Caco-2 (cell line): Measurements from ENCODE around the gene WARS2. TPM values are rescaled to one million over a fixed set of nuclear protein-coding genes. Genes with fewer than 3 reads are reported as not detected.

Source experiments
- BruUV-seq: library from RNA; stranded (reverse); fragments of 400-500 nt; replicated peaks from 2 replicates; lab custom pipeline; 2021; lab: Mats Ljungman, UMichigan
- CTCF ChIA-PET: fragments of 300-600 bp; sonication (Branson Sonifier 250); formaldehyde crosslinking; loops from one replicate; lab custom pipeline; 2022; ENCODE audit warnings: antibody characterized with exemption; lab: Charles Lee
- POLR2A ChIA-PET: fragments of 300-600 bp; sonication (Branson Sonifier 250); formaldehyde crosslinking; loops from one replicate; lab custom pipeline; 2022; ENCODE audit warnings: antibody characterized with exemption; lab: Charles Lee
- DNase-seq, 2 experiments: peaks; one replicate each; pipeline versions ENCODE4 v3.0.0 to v3.0.0-alpha.2; 2020 to 2022
- H3K27me3 ChIP-seq: replicated peaks from 2 replicates; pipeline ENCODE4 v1.6.0; 2011; ENCODE audit warnings: low read length; ENCODE audit not compliant: control insufficient read depth, insufficient read depth
- H3K36me3 ChIP-seq: 2 replicates; pipeline ENCODE4 v1.5.1; 2011; ENCODE audit warnings: low read length; ENCODE audit not compliant: control insufficient read depth, insufficient read depth
- H3K4me1 ChIP-seq: fragments of 250-450 bp; sonication (Bioruptor Pico); 2 replicates; pipeline ENCODE4 v1.5.1; 2020; ENCODE audit warnings: mild to moderate bottlenecking
- H3K4me3 ChIP-seq: 2 replicates; pipeline ENCODE4 v1.5.1; 2011; ENCODE audit warnings: low read depth, mild to moderate bottlenecking, control low read depth, low read length
- H3K9me3 ChIP-seq: fragments of 250-450 bp; sonication (Bioruptor Pico); 2 replicates; pipeline ENCODE4 v1.5.1; 2020; ENCODE audit warnings: mild to moderate bottlenecking, moderate library complexity
- H3K27ac Mint-ChIP-seq: one replicate; pipeline ENCODE4 v1.8.0; 2022; ENCODE audit warnings: mixed read lengths; ENCODE audit not compliant: unreplicated experiment
- H3K27me3 Mint-ChIP-seq: one replicate; pipeline ENCODE4 v1.8.0; 2022; ENCODE audit warnings: mixed read lengths; ENCODE audit not compliant: insufficient read depth, unreplicated experiment
- H3K36me3 Mint-ChIP-seq: one replicate; pipeline ENCODE4 v1.8.0; 2022; ENCODE audit warnings: mild to moderate bottlenecking, mixed read lengths; ENCODE audit not compliant: insufficient read depth, unreplicated experiment
- H3K4me1 Mint-ChIP-seq: one replicate; pipeline ENCODE4 v1.8.0; 2022; ENCODE audit warnings: low read depth, mixed read lengths; ENCODE audit not compliant: unreplicated experiment
- H3K4me3 Mint-ChIP-seq: one replicate; pipeline ENCODE4 v1.8.0; 2022; ENCODE audit warnings: mild to moderate bottlenecking, moderate library complexity, mixed read lengths; ENCODE audit not compliant: unreplicated experiment
- H3K9me3 Mint-ChIP-seq: one replicate; pipeline ENCODE4 v1.8.0; 2022; ENCODE audit warnings: mixed read lengths; ENCODE audit not compliant: unreplicated experiment
- intact Hi-C: fragments of 100-400 bp; cut with micrococcal nuclease; formaldehyde crosslinking; loops from one replicate; pipeline ENCODE4 v1.10.0; 2022; ENCODE audit not compliant: unreplicated experiment
- total RNA-seq: library from RNA; stranded (reverse); gene quantifications from 2 replicates; pipeline ENCODE4 v1.2.3, GENCODE V29; 2022
- TF ChIP-seq, protein P1 (sequence below), 2 experiments: fragments of 200-600 bp in 1 of 2; IDR thresholded peaks; 1 replicate in 1 of 2; 2 replicates in 1 of 2; pipeline versions ENCODE4 v1.5.1 to v1.8.0; 2011 to 2022; ENCODE audit warnings: antibody characterized with exemption in 1 of 2, control low read depth in 1 of 2, inconsistent platforms in 1 of 2, low read depth in 1 of 2, low read length in 1 of 2, mild to moderate bottlenecking in 1 of 2, moderate library complexity in 1 of 2; ENCODE audit not compliant: insufficient read depth in 1 of 2, severe bottlenecking in 1 of 2, unreplicated experiment in 1 of 2

Gene WARS2
- total RNA-seq, 1 experiment from 2014 or later, result 11.9 TPM

DNA sequence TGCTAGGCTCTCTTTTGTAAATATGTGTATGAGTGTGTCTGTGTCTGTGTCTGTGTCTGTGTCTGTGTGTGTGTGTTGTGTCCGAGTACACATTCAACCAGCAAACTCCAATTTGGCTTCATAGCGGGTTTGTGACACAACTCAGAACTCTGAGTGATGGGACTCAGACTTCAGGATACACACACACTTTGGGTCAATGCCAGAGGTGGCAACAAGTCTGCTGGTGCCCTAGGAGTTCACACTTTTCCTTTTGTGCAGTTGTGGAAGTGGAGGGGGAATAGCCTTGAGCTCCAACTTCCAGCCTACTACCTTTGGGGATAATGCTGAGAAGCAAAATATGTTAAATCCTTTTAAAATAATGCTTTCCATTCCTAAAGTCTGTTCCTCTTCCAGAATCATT lies 135.7 kb downstream of the WARS2 start:
- no peak for DNase-seq
- no peaks in the 10 kb centered on the region for H3K36me3 Mint-ChIP-seq
- no peak overlapping the region for H3K27ac Mint-ChIP-seq
- POLR2A ChIA-PET, result no interaction called here
- H3K4me1 ChIP-seq, result no peaks in the 10 kb centered on the region
- no peaks in the 10 kb centered on the region for H3K27me3 Mint-ChIP-seq
- H3K36me3 ChIP-seq, result no peaks in the 10 kb centered on the region
- H3K9me3 Mint-ChIP-seq, result no peaks in the 10 kb centered on the region
- H3K4me3 Mint-ChIP-seq, result no peak overlapping the region
- H3K27me3 ChIP-seq, result no peaks in the 10 kb centered on the region
- BruUV-seq, result no TSS peak
- CTCF ChIA-PET, result no interaction called here
- TF ChIP-seq, protein P1, sequence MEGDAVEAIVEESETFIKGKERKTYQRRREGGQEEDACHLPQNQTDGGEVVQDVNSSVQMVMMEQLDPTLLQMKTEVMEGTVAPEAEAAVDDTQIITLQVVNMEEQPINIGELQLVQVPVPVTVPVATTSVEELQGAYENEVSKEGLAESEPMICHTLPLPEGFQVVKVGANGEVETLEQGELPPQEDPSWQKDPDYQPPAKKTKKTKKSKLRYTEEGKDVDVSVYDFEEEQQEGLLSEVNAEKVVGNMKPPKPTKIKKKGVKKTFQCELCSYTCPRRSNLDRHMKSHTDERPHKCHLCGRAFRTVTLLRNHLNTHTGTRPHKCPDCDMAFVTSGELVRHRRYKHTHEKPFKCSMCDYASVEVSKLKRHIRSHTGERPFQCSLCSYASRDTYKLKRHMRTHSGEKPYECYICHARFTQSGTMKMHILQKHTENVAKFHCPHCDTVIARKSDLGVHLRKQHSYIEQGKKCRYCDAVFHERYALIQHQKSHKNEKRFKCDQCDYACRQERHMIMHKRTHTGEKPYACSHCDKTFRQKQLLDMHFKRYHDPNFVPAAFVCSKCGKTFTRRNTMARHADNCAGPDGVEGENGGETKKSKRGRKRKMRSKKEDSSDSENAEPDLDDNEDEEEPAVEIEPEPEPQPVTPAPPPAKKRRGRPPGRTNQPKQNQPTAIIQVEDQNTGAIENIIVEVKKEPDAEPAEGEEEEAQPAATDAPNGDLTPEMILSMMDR (IDR thresholded peaks at IDR 0.05; ENCODE audit: insufficient read depth in 1 of 2, low read depth in 1 of 2, low read length in 1 of 2, severe bottlenecking in 1 of 2, unreplicated experiment in 1 of 2), result no peak
- intact Hi-C loops, result loop anchor here (5.0 to 10.0 kb wide), 2 partner anchors 270 to 852 kb away; no protein-coding TSS in a partner anchor
- H3K9me3 ChIP-seq, result no peaks in the 10 kb centered on the region
- H3K4me3 ChIP-seq, result no peak overlapping the region
- H3K4me1 Mint-ChIP-seq, result no peaks in the 10 kb centered on the region

DNA sequence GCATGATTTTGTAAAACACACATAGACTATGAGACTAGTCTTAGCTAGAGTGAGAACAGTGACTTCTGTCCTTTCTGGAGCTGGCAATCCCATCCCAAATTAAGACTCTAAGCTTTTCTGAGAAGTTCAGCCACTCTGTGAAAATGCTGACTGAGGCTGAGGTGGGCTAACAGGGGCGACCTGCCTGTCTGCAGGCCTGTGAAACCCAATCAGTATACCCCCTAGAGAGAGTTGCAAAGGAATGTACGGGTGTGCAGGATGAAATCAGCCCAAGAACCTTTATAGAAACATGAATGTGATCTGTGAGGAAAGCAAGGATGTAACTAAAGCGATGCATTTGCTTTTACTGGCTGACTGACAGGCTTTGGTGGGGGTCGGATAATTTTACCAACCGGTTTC lies 136.3 kb downstream of the WARS2 start:
- TF ChIP-seq, protein P1 (IDR thresholded peaks at IDR 0.05; ENCODE audit: insufficient read depth in 1 of 2, low read depth in 1 of 2, low read length in 1 of 2, severe bottlenecking in 1 of 2, unreplicated experiment in 1 of 2), result no peak
- H3K9me3 Mint-ChIP-seq, result no peaks in the 10 kb centered on the region
- no peaks in the 10 kb centered on the region for H3K27me3 ChIP-seq
- CTCF ChIA-PET, result no interaction called here
- H3K4me1 Mint-ChIP-seq, result no peaks in the 10 kb centered on the region
- no peak overlapping the region for H3K4me3 Mint-ChIP-seq
- no peak overlapping the region for H3K4me3 ChIP-seq
- POLR2A ChIA-PET, result no interaction called here
- no peak for DNase-seq
- H3K4me1 ChIP-seq, result no peaks in the 10 kb centered on the region
- no peak overlapping the region for H3K27ac Mint-ChIP-seq
- no peaks in the 10 kb centered on the region for H3K36me3 ChIP-seq
- no peaks in the 10 kb centered on the region for H3K36me3 Mint-ChIP-seq
- intact Hi-C loops, result loop anchor here (10.0 kb wide), 1 partner anchor 271 kb away; no protein-coding TSS in a partner anchor
- BruUV-seq, result no TSS peak
- H3K9me3 ChIP-seq, result no peaks in the 10 kb centered on the region
- H3K27me3 Mint-ChIP-seq, result no peaks in the 10 kb centered on the region

DNA sequence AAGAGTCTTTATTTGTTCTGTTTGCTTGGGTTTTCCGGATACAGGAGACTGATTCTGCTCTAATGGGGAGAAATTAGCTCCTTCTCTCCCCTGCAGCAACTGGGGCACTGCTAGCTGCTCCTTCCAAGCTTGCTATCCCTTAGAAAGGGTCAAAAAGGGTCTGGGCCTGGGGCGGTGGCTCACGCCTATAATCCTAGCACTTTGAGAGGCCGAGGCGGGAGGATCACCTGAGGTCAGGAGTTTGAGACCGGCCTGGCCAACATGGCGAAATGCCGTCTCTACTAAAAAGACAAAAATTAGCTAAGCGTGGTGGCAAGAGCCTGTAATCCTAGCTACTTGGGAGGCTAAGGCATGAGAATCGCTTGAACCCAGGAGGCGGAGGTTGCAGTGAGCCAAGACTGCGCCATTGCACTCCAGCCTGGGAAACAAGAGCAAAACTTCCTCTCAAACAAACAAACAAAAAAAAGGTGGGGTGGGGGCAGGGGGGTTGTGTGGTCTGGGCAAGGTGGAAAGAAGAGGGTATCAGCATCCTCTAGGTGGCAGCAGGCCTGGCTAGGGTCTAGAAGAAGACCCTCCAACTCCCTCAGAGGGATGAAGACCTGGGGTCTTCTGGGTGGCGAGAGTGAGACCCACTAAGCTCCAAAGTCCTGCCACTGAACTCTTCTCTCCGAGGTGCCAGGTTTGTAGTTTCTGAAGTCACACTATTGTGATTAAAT lies 136.9 kb downstream of the WARS2 start:
- CTCF ChIA-PET, result interaction anchor here (0.7 kb wide), 1 partner anchor 82 kb away, joined by 3 read pairs; no protein-coding TSS in a partner anchor
- DNase-seq, result no peak
- Histone ChIP-seq H3K36me3 (no peaks in the 10 kb centered on the region), H3K4me1 (no peaks in the 10 kb centered on the region), H3K4me3 (no peak overlapping the region), H3K9me3 (no peaks in the 10 kb centered on the region), H3K27me3 (no peaks in the 10 kb centered on the region)
- H3K9me3 Mint-ChIP-seq, result no peaks in the 10 kb centered on the region
- intact Hi-C loops, result loop anchor here (10.0 kb wide), 1 partner anchor 271 kb away; no protein-coding TSS in a partner anchor
- H3K4me3 Mint-ChIP-seq, result no peak overlapping the region
- no peaks in the 10 kb centered on the region for H3K4me1 Mint-ChIP-seq
- POLR2A ChIA-PET, result no interaction called here
- BruUV-seq, result no TSS peak
- no peaks in the 10 kb centered on the region for H3K36me3 Mint-ChIP-seq
- H3K27me3 Mint-ChIP-seq, result no peaks in the 10 kb centered on the region
- TF ChIP-seq, protein P1 (IDR thresholded peaks at IDR 0.05; ENCODE audit: insufficient read depth in 1 of 2, low read depth in 1 of 2, low read length in 1 of 2, severe bottlenecking in 1 of 2, unreplicated experiment in 1 of 2), result no peak
- H3K27ac Mint-ChIP-seq, result no peak overlapping the region
